GM23338 (cell line): Measurements from ENCODE around the gene UBE2D1.

Experiments
- CREB1 ChIP-seq: fragments of 250-450 bp; sonication (Bioruptor Pico); IDR thresholded peaks from 2 replicates; pipeline ENCODE4 v1.5.0; 2020; ENCODE audit warnings: low read depth, mild to moderate bottlenecking, moderate library complexity
- CTCF ChIP-seq, 2 experiments: fragments of 200-600 bp in 1 of 2; sonication (generic) in 1 of 2; conservative IDR thresholded peaks; 2 replicates each; pipeline versions ENCODE4 v1.5.1 to v1.6.1; 2016 to 2017; ENCODE audit warnings: antibody characterized with exemption in 2 of 2, low read depth in 2 of 2, mild to moderate bottlenecking in 2 of 2, moderate library complexity in 1 of 2
- ETS1 ChIP-seq: IDR thresholded peaks from 2 replicates; pipeline ENCODE4 v1.6.1; 2016; ENCODE audit warnings: antibody characterized with exemption
- EZH2 ChIP-seq: fragments of 200-600 bp; sonication (generic); IDR thresholded peaks from one replicate; pipeline ENCODE4 v1.8.0; 2017; ENCODE audit warnings: antibody characterized with exemption, mild to moderate bottlenecking, low read depth; ENCODE audit not compliant: unreplicated experiment
- EZH2phosphoT487 ChIP-seq: fragments of 200-600 bp; sonication (generic); IDR thresholded peaks from one replicate; pipeline ENCODE4 v1.8.1; 2018; ENCODE audit warnings: antibody characterized with exemption; ENCODE audit not compliant: unreplicated experiment
- JUNB ChIP-seq: IDR thresholded peaks from one replicate; pipeline ENCODE4 v1.6.1; 2016; ENCODE audit warnings: antibody characterized with exemption; ENCODE audit not compliant: unreplicated experiment
- NANOG ChIP-seq: IDR thresholded peaks from 2 replicates; pipeline ENCODE4 v1.6.1; 2016; ENCODE audit warnings: antibody characterized with exemption, borderline replicate concordance
- POLR2AphosphoS5 ChIP-seq: IDR thresholded peaks from 2 replicates; pipeline ENCODE4 v1.6.1; 2016; ENCODE audit warnings: antibody characterized with exemption, low read depth
- REST ChIP-seq: IDR thresholded peaks from one replicate; pipeline ENCODE4 v1.6.1; 2018; ENCODE audit warnings: antibody characterized with exemption; ENCODE audit not compliant: unreplicated experiment
- STAT1 ChIP-seq: IDR thresholded peaks from one replicate; pipeline ENCODE4 v1.6.1; 2016; ENCODE audit warnings: antibody characterized with exemption; ENCODE audit not compliant: unreplicated experiment
- ZNF114 ChIP-seq: fragments of 250-450 bp; sonication (Bioruptor Pico); IDR thresholded peaks from 2 replicates; pipeline ENCODE4 v1.5.0; 2020; ENCODE audit warnings: mild to moderate bottlenecking, moderate library complexity
- ZNF331 ChIP-seq: fragments of 250-450 bp; sonication (Bioruptor Pico); IDR thresholded peaks from 2 replicates; pipeline ENCODE4 v1.5.0; 2020; ENCODE audit warnings: low read depth, mild to moderate bottlenecking, moderate library complexity
- ZNF462 ChIP-seq: fragments of 250-450 bp; sonication (Bioruptor Pico); IDR thresholded peaks from 2 replicates; pipeline ENCODE4 v1.5.0; 2020; ENCODE audit warnings: mild to moderate bottlenecking, moderate library complexity

GRCh38 chr10:58305821-58306220 is 29.0 kb upstream of the UBE2D1 start:
- TF ChIP-seq CTCF (conservative IDR thresholded peaks at IDR 0.05; ENCODE audit: low read depth in 2 of 2) (no peak), EZH2 (no peak), NANOG (no peak), ETS1 (no peak), EZH2phosphoT487 (no peak), ZNF114 (CRISPR knock-in tag) (no peak), REST (no peak), POLR2AphosphoS5 (no peak), CREB1 (no peak), JUNB (no peak), STAT1 (no peak), ZNF462 (CRISPR knock-in tag) (no peak), ZNF331 (CRISPR knock-in tag) (no peak)
